ENCODE measurements around the gene MBP. TPM values are rescaled to one million over a fixed set of nuclear protein-coding genes. Genes with fewer than 3 reads are reported as not detected.
A peak's percentile ranks its signal among the peaks of the same experiment; 100 is the strongest.

MBP gene
- total RNA-seq, 4 donors from 2014 or later: 28.6 to 55.0 (median 50.4) TPM

- Histone ChIP-seq H3K4me3 (no peak overlapping the region), H3K27me3 (no peaks in the 10 kb centered on the region), H3K4me1 (peaks cover 53 to 57% of the 10 kb centered on the region in 2 donors), H3K9me3 (no peaks in the 10 kb centered on the region), H3K36me3 (no peaks in the 10 kb centered on the region), H3K27ac (peak overlapping the region in 3 of 4 donors; percentile 70 to 100 (median 97))
- intact Hi-C loops (cut with DNase I; ENCODE audit: low total_unique reads): no loop called here
- ATAC-seq: no peak
- no peak for DNase-seq
- TF ChIP-seq CTCF (IDR thresholded peaks at IDR 0.05 in 4 of 5, conservative IDR thresholded peaks at IDR 0.05 in 1 of 5): no peak
- TF ChIP-seq POLR2A (IDR thresholded peaks at IDR 0.05): no peak
- in situ Hi-C loops (cut with MboI; ENCODE audit: low sequenced_read_pairs in 4 of 4): no loop called here
These were observed 22.9 kb downstream of the MBP start for GRCh38 chr18:77109648-77110019.

- H3K36me3 ChIP-seq: no peaks in the 10 kb centered on the region
- TF ChIP-seq CTCF (IDR thresholded peaks at IDR 0.05 in 4 of 5, conservative IDR thresholded peaks at IDR 0.05 in 1 of 5) (no peak), POLR2A (IDR thresholded peaks at IDR 0.05) (no peak)
- peaks cover 55 to 56% of the 10 kb centered on the region in 2 donors for H3K4me1 ChIP-seq
- in situ Hi-C loops (cut with MboI; ENCODE audit: low sequenced_read_pairs in 4 of 4): no loop called here
- H3K27me3 ChIP-seq: no peaks in the 10 kb centered on the region
- ATAC-seq (no peak), DNase-seq (no peak)
- H3K27ac ChIP-seq: peak overlapping the region; percentile 70 to 100 (median 92)
- intact Hi-C loops (cut with DNase I; ENCODE audit: low total_unique reads): no loop called here
- H3K4me3 ChIP-seq: no peak overlapping the region
- no peaks in the 10 kb centered on the region for H3K9me3 ChIP-seq
These were observed 23.5 kb downstream of the MBP start for GRCh38 chr18:77108821-77109647.

GRCh38 chr18:77108001-77108692, 24.4 kb downstream of the MBP start:
- peak; percentile 79 to 87 for ATAC-seq
- Histone ChIP-seq H3K27me3 (no peaks in the 10 kb centered on the region), H3K4me1 (peaks cover 48 to 55% of the 10 kb centered on the region in 2 donors), H3K4me3 (peak overlapping the region in 3 of 4 donors; percentile 3 to 13 (median 13)), H3K36me3 (no peaks in the 10 kb centered on the region), H3K27ac (peak overlapping the region; percentile 70 to 100 (median 92)), H3K9me3 (no peaks in the 10 kb centered on the region)
- DNase-seq: peak; percentile 75 to 78
- in situ Hi-C loops (cut with MboI; ENCODE audit: low sequenced_read_pairs in 4 of 4): no loop called here
- TF ChIP-seq CTCF (IDR thresholded peaks at IDR 0.05 in 4 of 5, conservative IDR thresholded peaks at IDR 0.05 in 1 of 5): no peak
- TF ChIP-seq POLR2A (IDR thresholded peaks at IDR 0.05): peak; percentile 58 to 62
- intact Hi-C loops (cut with DNase I; ENCODE audit: low total_unique reads): no loop called here

- in situ Hi-C loops (cut with MboI; ENCODE audit: low sequenced_read_pairs in 4 of 4): no loop called here
- no peaks in the 10 kb centered on the region for H3K36me3 ChIP-seq
- TF ChIP-seq CTCF (IDR thresholded peaks at IDR 0.05 in 4 of 5, conservative IDR thresholded peaks at IDR 0.05 in 1 of 5): no peak
- TF ChIP-seq POLR2A (IDR thresholded peaks at IDR 0.05): no peak
- peak; percentile 6 to 22 for DNase-seq
- H3K4me1 ChIP-seq: peaks cover 52 to 63% of the 10 kb centered on the region in 2 donors
- H3K27me3 ChIP-seq: no peaks in the 10 kb centered on the region
- peak overlapping the region; percentile 70 to 100 (median 92) for H3K27ac ChIP-seq
- no peak for ATAC-seq
- intact Hi-C loops (cut with DNase I; ENCODE audit: low total_unique reads): no loop called here
- no peak overlapping the region for H3K4me3 ChIP-seq
- no peaks in the 10 kb centered on the region for H3K9me3 ChIP-seq
These were observed 25.3 kb downstream of the MBP start for GRCh38 chr18:77107292-77107691.

Measured in gastrocnemius medialis (tissue), 4 donors.